HEK293T (cell line): Measurements from ENCODE around the gene GALM.

Source experiments
- CTCF ChIA-PET: fragments of 350-600 bp; formaldehyde crosslinking; extraction: SDS; loops from one replicate; lab custom pipeline; 2021; ENCODE audit warnings: antibody characterized with exemption, inconsistent platforms; lab: Yijun Ruan, JAX
- POLR2A ChIA-PET: fragments of 350-600 bp; formaldehyde crosslinking; extraction: SDS; loops from one replicate; lab custom pipeline; 2020; ENCODE audit warnings: antibody characterized with exemption, inconsistent platforms; lab: Yijun Ruan, JAX
- DNase-seq: peaks from one replicate; pipeline ENCODE4 v3.0.0; 2012; ENCODE audit warnings: mixed read lengths; ENCODE audit errors: extremely low spot score
- ARNT ChIP-seq: fragments of 450-650 bp; IDR thresholded peaks from 2 replicates; pipeline ENCODE4 v1.6.1; 2017; ENCODE audit warnings: mild to moderate bottlenecking
- BHLHE40 ChIP-seq: fragments of 450-650 bp; IDR thresholded peaks from 2 replicates; pipeline ENCODE4 v1.6.1; 2016; ENCODE audit warnings: mild to moderate bottlenecking, moderate library complexity, borderline replicate concordance
- CTBP1 ChIP-seq: fragments of 450-650 bp; IDR thresholded peaks from 2 replicates; pipeline ENCODE4 v1.6.1; 2016; ENCODE audit warnings: borderline replicate concordance
- ELF4 ChIP-seq: fragments of 450-650 bp; IDR thresholded peaks from 2 replicates; pipeline ENCODE4 v1.6.1; 2017; ENCODE audit warnings: antibody characterized with exemption
- FOXA1 ChIP-seq: fragments of 450-650 bp; IDR thresholded peaks from 2 replicates; pipeline ENCODE4 v1.6.1; 2016; ENCODE audit warnings: mild to moderate bottlenecking
- FOXK2 ChIP-seq: fragments of 450-650 bp; IDR thresholded peaks from 2 replicates; pipeline ENCODE4 v1.6.1; 2016; ENCODE audit warnings: mild to moderate bottlenecking
- FOXM1 ChIP-seq: fragments of 450-650 bp; IDR thresholded peaks from 2 replicates; pipeline ENCODE4 v1.6.1; 2017; ENCODE audit warnings: mild to moderate bottlenecking, borderline replicate concordance
- HDGF ChIP-seq: fragments of 450-650 bp; IDR thresholded peaks from 2 replicates; pipeline ENCODE4 v1.6.1; 2017; ENCODE audit warnings: antibody characterized with exemption, borderline replicate concordance
- L3MBTL2 ChIP-seq: fragments of 450-650 bp; conservative IDR thresholded peaks from 2 replicates; pipeline ENCODE4 v1.6.1; 2016; ENCODE audit warnings: mild to moderate bottlenecking
- LEF1 ChIP-seq: fragments of 450-650 bp; IDR thresholded peaks from 2 replicates; pipeline ENCODE4 v1.6.1; 2017; ENCODE audit warnings: mild to moderate bottlenecking, borderline replicate concordance
- NFRKB ChIP-seq: fragments of 450-650 bp; IDR thresholded peaks from 2 replicates; pipeline ENCODE4 v1.6.1; 2016; ENCODE audit warnings: mild to moderate bottlenecking, moderate library complexity
- PKNOX1 ChIP-seq: fragments of 450-650 bp; IDR thresholded peaks from 2 replicates; pipeline ENCODE4 v1.6.1; 2016
- SP1 ChIP-seq: fragments of 450-650 bp; IDR thresholded peaks from 2 replicates; pipeline ENCODE4 v1.6.1; 2017
- SUZ12 ChIP-seq: fragments of 450-650 bp; IDR thresholded peaks from 2 replicates; pipeline ENCODE4 v1.6.1; 2016; ENCODE audit warnings: mild to moderate bottlenecking
- TARDBP ChIP-seq: fragments of 450-650 bp; IDR thresholded peaks from 2 replicates; pipeline ENCODE4 v1.6.1; 2016
- ZNF384 ChIP-seq: fragments of 450-650 bp; IDR thresholded peaks from 2 replicates; pipeline ENCODE4 v1.6.1; 2016

The GALM gene

GRCh38 chr2:38692636-38693318 is 26.9 kb downstream of the GALM start:
- TF ChIP-seq SP1 (no peak), HDGF (no peak), ARNT (no peak), PKNOX1 (no peak), FOXA1 (no peak), ZNF384 (no peak), TARDBP (no peak), BHLHE40 (no peak), FOXM1 (no peak), FOXK2 (no peak), NFRKB (no peak), LEF1 (no peak), CTBP1 (no peak), L3MBTL2 (no peak), ELF4 (no peak)
- ChIA-PET CTCF (no interaction called here), POLR2A (no interaction called here)
- DNase-seq: no peak

GRCh38 chr2:38697116-38697840 is 31.4 kb downstream of the GALM start:
- POLR2A ChIA-PET: interaction anchor here (1.1 to 1.6 kb wide), 2 partner anchors 54 to 94 kb away, joined by 4 to 6 read pairs; partner anchors contain the start of genes HNRNPLL and SRSF7
- CTCF ChIA-PET: interaction anchor here (0.6 kb wide), 1 partner anchor 1376 kb away, joined by 4 read pairs; no protein-coding TSS in a partner anchor
- no peak for DNase-seq
- no peak for TF ChIP-seq LEF1
- TF ChIP-seq FOXM1: no peak
- no peak for TF ChIP-seq L3MBTL2
- TF ChIP-seq ARNT: no peak
- TF ChIP-seq CTBP1: no peak
- TF ChIP-seq HDGF: no peak
- TF ChIP-seq ZNF384: no peak
- TF ChIP-seq SP1: no peak
- TF ChIP-seq NFRKB: no peak
- TF ChIP-seq BHLHE40: no peak
- TF ChIP-seq FOXK2: no peak
- TF ChIP-seq FOXA1: no peak
- no peak for TF ChIP-seq ELF4
- no peak for TF ChIP-seq TARDBP

GRCh38 chr2:38698467-38699003 is 32.6 kb downstream of the GALM start:
- DNase-seq: no peak
- ChIA-PET CTCF (no interaction called here), POLR2A (interaction anchor here (1.1 to 1.6 kb wide), 2 partner anchors 53 to 96 kb away, joined by 4 to 6 read pairs; partner anchors contain the start of genes HNRNPLL and SRSF7)
- TF ChIP-seq LEF1 (no peak), BHLHE40 (no peak), SUZ12 (no peak), ELF4 (no peak), ZNF384 (no peak), NFRKB (no peak)

GRCh38 chr2:38700113-38700785 is 34.3 kb downstream of the GALM start:
- no peak for TF ChIP-seq ARNT
- no peak for TF ChIP-seq SP1
- no peak for TF ChIP-seq NFRKB
- no peak for TF ChIP-seq ELF4
- no peak for TF ChIP-seq ZNF384
- no peak for TF ChIP-seq FOXA1
- no peak for TF ChIP-seq LEF1
- TF ChIP-seq SUZ12: no peak
- TF ChIP-seq PKNOX1: no peak
- TF ChIP-seq BHLHE40: no peak
- no peak for TF ChIP-seq L3MBTL2
- no peak for TF ChIP-seq FOXK2
- no peak for TF ChIP-seq CTBP1
- no peak for TF ChIP-seq FOXM1
- TF ChIP-seq TARDBP: no peak
- no peak for TF ChIP-seq HDGF
- ChIA-PET CTCF (no interaction called here), POLR2A (no interaction called here)
- DNase-seq: no peak

GRCh38 chr2:38700881-38701458 is 35.1 kb downstream of the GALM start:
- POLR2A ChIA-PET: no interaction called here
- TF ChIP-seq LEF1: no peak
- no peak for TF ChIP-seq FOXA1
- TF ChIP-seq ARNT: no peak
- TF ChIP-seq HDGF: no peak
- no peak for TF ChIP-seq CTBP1
- TF ChIP-seq ZNF384: no peak
- no peak for TF ChIP-seq PKNOX1
- no peak for DNase-seq
- CTCF ChIA-PET: no interaction called here
